ENCODE results near the gene PLPP3. TPM values are rescaled to one million over a fixed set of nuclear protein-coding genes. Genes with fewer than 3 reads are reported as not detected.

PLPP3 gene
- total RNA-seq, 2 experiments from 2014 or later, result not detected

GRCh38 chr1:56576880-56577405, 2.4 kb downstream of the PLPP3 start:
- DNase-seq (no peak), ATAC-seq (no peak)
- no peaks in the 10 kb centered on the region for H3K9me3 Mint-ChIP-seq
- no peaks in the 10 kb centered on the region for H3K36me3 Mint-ChIP-seq (ENCODE audit: low read depth)
- H3K4me1 Mint-ChIP-seq (ENCODE audit: low read depth), result peaks cover 4% of the 10 kb centered on the region
- POLR2A ChIA-PET, result no interaction called here
- no peak overlapping the region for H3K27ac Mint-ChIP-seq
- intact Hi-C loops (cut with micrococcal nuclease), result no loop called here
- no peak for TF ChIP-seq CTCF (IDR thresholded peaks at IDR 0.05)
- CTCF ChIA-PET, result interaction anchor here (1.0 to 1.4 kb wide), 3 partner anchors 8 to 1201 kb away, joined by 3 to 4 read pairs (median 4); no protein-coding TSS in a partner anchor
- H3K4me3 Mint-ChIP-seq, result no peak overlapping the region
- peaks cover 45% of the 10 kb centered on the region for H3K27me3 Mint-ChIP-seq

GRCh38 chr1:56575865-56576264, 3.5 kb downstream of the PLPP3 start:
- ATAC-seq (no peak), DNase-seq (no peak)
- intact Hi-C loops (cut with micrococcal nuclease), result no loop called here
- POLR2A ChIA-PET, result no interaction called here
- Mint-ChIP-seq H3K9me3 (no peaks in the 10 kb centered on the region), H3K36me3 (ENCODE audit: low read depth) (no peaks in the 10 kb centered on the region), H3K4me3 (no peak overlapping the region), H3K27ac (no peak overlapping the region), H3K4me1 (ENCODE audit: low read depth) (peaks cover 4% of the 10 kb centered on the region), H3K27me3 (peaks cover 37% of the 10 kb centered on the region)
- TF ChIP-seq CTCF (IDR thresholded peaks at IDR 0.05), result no peak
- CTCF ChIA-PET, result interaction anchor here (1.2 to 1.4 kb wide), 2 partner anchors 256 to 1200 kb away, joined by 4 read pairs; no protein-coding TSS in a partner anchor

GRCh38 chr1:56574794-56575193, 4.6 kb downstream of the PLPP3 start:
- TF ChIP-seq CTCF (IDR thresholded peaks at IDR 0.05), result no peak
- no peak for ATAC-seq
- ChIA-PET CTCF (no interaction called here), POLR2A (no interaction called here)
- H3K27ac Mint-ChIP-seq, result no peak overlapping the region
- peaks cover 4% of the 10 kb centered on the region for H3K4me1 Mint-ChIP-seq (ENCODE audit: low read depth)
- H3K36me3 Mint-ChIP-seq (ENCODE audit: low read depth), result no peaks in the 10 kb centered on the region
- no peak for DNase-seq
- peaks cover 29% of the 10 kb centered on the region for H3K27me3 Mint-ChIP-seq
- no peak overlapping the region for H3K4me3 Mint-ChIP-seq
- intact Hi-C loops (cut with micrococcal nuclease), result no loop called here
- no peaks in the 10 kb centered on the region for H3K9me3 Mint-ChIP-seq

- ATAC-seq, result no peak
- TF ChIP-seq CTCF (IDR thresholded peaks at IDR 0.05), result no peak
- CTCF ChIA-PET, result no interaction called here
- POLR2A ChIA-PET, result no interaction called here
- Mint-ChIP-seq H3K27ac (no peak overlapping the region), H3K27me3 (peaks cover 21% of the 10 kb centered on the region), H3K9me3 (no peaks in the 10 kb centered on the region), H3K4me3 (no peak overlapping the region), H3K4me1 (ENCODE audit: low read depth) (no peaks in the 10 kb centered on the region), H3K36me3 (ENCODE audit: low read depth) (no peaks in the 10 kb centered on the region)
- DNase-seq, result no peak
- intact Hi-C loops (cut with micrococcal nuclease), result no loop called here
Measured at GRCh38 chr1:56573311-56573710, 6.1 kb downstream of the PLPP3 start.

- ChIA-PET POLR2A (no interaction called here), CTCF (no interaction called here)
- DNase-seq (no peak), ATAC-seq (no peak)
- no peaks in the 10 kb centered on the region for H3K36me3 Mint-ChIP-seq (ENCODE audit: low read depth)
- intact Hi-C loops (cut with micrococcal nuclease), result no loop called here
- H3K27me3 Mint-ChIP-seq, result peaks cover 13% of the 10 kb centered on the region
- no peak for TF ChIP-seq CTCF (IDR thresholded peaks at IDR 0.05)
- no peak overlapping the region for H3K4me3 Mint-ChIP-seq
- no peaks in the 10 kb centered on the region for H3K9me3 Mint-ChIP-seq
- H3K4me1 Mint-ChIP-seq (ENCODE audit: low read depth), result no peaks in the 10 kb centered on the region
- H3K27ac Mint-ChIP-seq, result no peak overlapping the region
Measured at GRCh38 chr1:56572334-56573050, 6.9 kb downstream of the PLPP3 start.
